KG1 (cell line): ENCODE results near the gene CLDN6.

ENCODE experiments used
- DNase-seq: peaks from one replicate; lab custom pipeline; 2025; lab: John Stamatoyannopoulos, UW

CLDN6 gene

GRCh38 chr16:3051494-3051893 is 33.5 kb upstream of the CLDN6 start:
- DNase-seq: no peak

GRCh38 chr16:3051009-3051408 is 33.0 kb upstream of the CLDN6 start:
- no peak for DNase-seq

- no peak for DNase-seq
These were observed 32.5 kb upstream of the CLDN6 start for GRCh38 chr16:3050487-3050886.

- DNase-seq: no peak
These were observed 32.0 kb upstream of the CLDN6 start for GRCh38 chr16:3049921-3050481.

- no peak for DNase-seq
These were observed 29.4 kb upstream of the CLDN6 start for GRCh38 chr16:3047387-3047720.

- DNase-seq: no peak
These were observed 28.8 kb upstream of the CLDN6 start for GRCh38 chr16:3046641-3047386.

- DNase-seq: no peak
These were observed 28.0 kb upstream of the CLDN6 start, which contains the start of gene MMP25 for GRCh38 chr16:3045758-3046640. MMP25 (plus strand) TSS chr16:3046561; CDS start chr16:3046918, 357 bp downstream.

GRCh38 chr16:3044708-3045107 is 26.7 kb upstream of the CLDN6 start:
- DNase-seq: no peak

- no peak for DNase-seq
These were observed 24.4 kb upstream of the CLDN6 start for GRCh38 chr16:3042376-3042775.

- DNase-seq: no peak
These were observed 20.9 kb upstream of the CLDN6 start for GRCh38 chr16:3038896-3039295.

GRCh38 chr16:3038256-3038655 is 20.3 kb upstream of the CLDN6 start:
- no peak for DNase-seq

GRCh38 chr16:3036726-3037315 is 18.8 kb upstream of the CLDN6 start, which contains the start of gene BICDL2:
BICDL2 (minus strand) TSS chr16:3036944; CDS start chr16:3035496, 1,448 bp downstream.
- no peak for DNase-seq

- DNase-seq: no peak
These were observed 18.2 kb upstream of the CLDN6 start for GRCh38 chr16:3035972-3036725.

GRCh38 chr16:3035289-3035971 is 17.4 kb upstream of the CLDN6 start:
- no peak for DNase-seq

GRCh38 chr16:3032624-3033023 is 14.6 kb upstream of the CLDN6 start:
- DNase-seq: no peak

- no peak for DNase-seq
These were observed 12.5 kb upstream of the CLDN6 start for GRCh38 chr16:3030222-3031212.

GRCh38 chr16:3029491-3030221 is 11.7 kb upstream of the CLDN6 start:
- DNase-seq: no peak

- no peak for DNase-seq
These were observed 10.8 kb upstream of the CLDN6 start for GRCh38 chr16:3028716-3029319.
